B cell (primary cell): Measurements from ENCODE around the gene BCL7B. TPM values are rescaled to one million over a fixed set of nuclear protein-coding genes. Genes with fewer than 3 reads are reported as not detected.

Experiments
- ATAC-seq: fragments of 200-7000 bp; cut with Tn5 transposase; one replicate; pipeline ENCODE4 v1.10.0; 2021; ENCODE audit warnings: low read depth, mild to moderate bottlenecking, moderate number of reproducible peaks, moderate library complexity
- CTCF ChIA-PET: fragments of 350-600 bp; sonication (Branson Sonifier 250); formaldehyde crosslinking; loops from one replicate; lab custom pipeline; 2021; ENCODE audit warnings: antibody characterized with exemption, inconsistent platforms; lab: Charles Lee
- POLR2A ChIA-PET: fragments of 350-600 bp; sonication (Branson Sonifier 250); formaldehyde crosslinking; loops from one replicate; lab custom pipeline; 2021; ENCODE audit warnings: antibody characterized with exemption; lab: Charles Lee
- DNase-seq: peaks from one replicate; pipeline ENCODE4 v3.0.0; 2013
- H2AFZ ChIP-seq: 2 replicates; pipeline ENCODE4 v1.6.1; 2012; ENCODE audit warnings: mild to moderate bottlenecking, low read depth, low read length; ENCODE audit not compliant: insufficient read depth, poor library complexity, severe bottlenecking
- H3K27ac ChIP-seq, 2 donors: 1 replicate in 1 of 2; 2 replicates in 1 of 2; pipeline ENCODE4 v1.5.1; 2012 to 2013; ENCODE audit warnings: low read length in 2 of 2, mild to moderate bottlenecking in 2 of 2, moderate library complexity in 1 of 2
- H3K27me3 ChIP-seq, 4 experiments: fragments of 200-600 bp in 1 of 4; sonication (generic) in 1 of 4; replicated peaks in 1 of 4; 1 replicate in 2 of 4; 2 replicates in 2 of 4; pipeline versions ENCODE4 v1.6.1 to v1.7.0; 2013 to 2016; ENCODE audit warnings: low read length in 3 of 4, mild to moderate bottlenecking in 2 of 4, mixed read lengths in 1 of 4, moderate library complexity in 1 of 4; ENCODE audit not compliant: insufficient read depth in 4 of 4, control insufficient read depth in 3 of 4; ENCODE audit errors: control extremely low read depth in 1 of 4
- H3K36me3 ChIP-seq, 2 experiments: replicated peaks in 1 of 2; 1 replicate in 1 of 2; 2 replicates in 1 of 2; pipeline versions ENCODE4 v1.6.1 to v1.7.1; 2013; ENCODE audit warnings: low read length in 1 of 2; ENCODE audit not compliant: insufficient read depth in 2 of 2, control insufficient read depth in 1 of 2; ENCODE audit errors: control extremely low read depth in 1 of 2, extremely low read depth in 1 of 2
- H3K4me1 ChIP-seq, 2 donors: fragments of 200-600 bp in 1 of 2; sonication (generic) in 1 of 2; 1 replicate in 1 of 2; 2 replicates in 1 of 2; pipeline versions ENCODE4 v1.5.1 to v1.6.1; 2013 to 2017; ENCODE audit warnings: low read length in 2 of 2; ENCODE audit not compliant: control insufficient read depth in 2 of 2, insufficient read depth in 2 of 2
- H3K4me2 ChIP-seq: replicated peaks from 2 replicates; pipeline ENCODE3; 2012; ENCODE audit warnings: mild to moderate bottlenecking, low read depth, low read length; ENCODE audit not compliant: poor library complexity, severe bottlenecking
- H3K4me3 ChIP-seq, 5 experiments: fragments of 200-600 bp in 1 of 5; sonication (generic) in 1 of 5; 1 replicate in 3 of 5; 2 replicates in 2 of 5; pipeline versions ENCODE4 v1.5.1 to v1.7.0; 2011 to 2016; ENCODE audit warnings: low read length in 4 of 5, mild to moderate bottlenecking in 4 of 5, low read depth in 2 of 5, control low read depth in 1 of 5, moderate library complexity in 1 of 5; ENCODE audit not compliant: insufficient read depth in 1 of 5; ENCODE audit errors: control extremely low read depth in 1 of 5, extremely low read depth in 1 of 5
- H3K79me2 ChIP-seq: fragments of 200-600 bp; sonication (generic); one replicate; pipeline ENCODE4 v1.6.0; 2016; ENCODE audit warnings: low read length; ENCODE audit not compliant: control insufficient read depth, insufficient read depth
- H3K9ac ChIP-seq: fragments of 200-600 bp; sonication (generic); 2 replicates; pipeline ENCODE4 v1.6.1; 2017; ENCODE audit warnings: mild to moderate bottlenecking, low read length, moderate library complexity
- H3K9me3 ChIP-seq, 3 donors: one replicate each; pipeline versions ENCODE4 v1.6.1 to v1.7.1; 2013; ENCODE audit warnings: low read length in 2 of 3; ENCODE audit not compliant: control insufficient read depth in 2 of 3, insufficient read depth in 1 of 3; ENCODE audit errors: control extremely low read depth in 1 of 3
- H4K20me1 ChIP-seq: 2 replicates; pipeline ENCODE4 v1.6.0; 2012; ENCODE audit warnings: mild to moderate bottlenecking, low read length; ENCODE audit not compliant: insufficient read depth, control insufficient read depth, poor library complexity, severe bottlenecking
- H3K27ac Mint-ChIP-seq: one replicate; pipeline ENCODE4 v1.8.0; 2021; ENCODE audit warnings: mixed read lengths
- H3K27me3 Mint-ChIP-seq: one replicate; pipeline ENCODE4 v1.8.0; 2021; ENCODE audit warnings: mixed read lengths
- H3K4me1 Mint-ChIP-seq: one replicate; pipeline ENCODE4 v1.8.0; 2021; ENCODE audit warnings: mixed read lengths
- H3K4me3 Mint-ChIP-seq: one replicate; pipeline ENCODE4 v1.8.0; 2021; ENCODE audit warnings: mixed read lengths
- H3K9me3 Mint-ChIP-seq: one replicate; pipeline ENCODE4 v1.8.0; 2022; ENCODE audit warnings: mixed read lengths; ENCODE audit not compliant: insufficient read depth
- EZH2 ChIP-seq: IDR thresholded peaks from 2 replicates; pipeline ENCODE4 v1.6.1; 2012; ENCODE audit warnings: borderline replicate concordance, low read depth, mild to moderate bottlenecking, moderate library complexity, low read length; ENCODE audit not compliant: insufficient read depth, poor library complexity, severe bottlenecking
- WGBS: methylation state at CpG from one replicate; pipeline ENCODE4 v1.1.5; 2013; ENCODE audit warnings: missing lambda C conversion rate; ENCODE audit not compliant: insufficient coverage; 5-methylcytosine and 5-hydroxymethylcytosine counted together
- intact Hi-C: fragments of 100-400 bp; cut with micrococcal nuclease; formaldehyde crosslinking; loops from one replicate; pipeline ENCODE4 v1.10.0; 2022
- polyA plus RNA-seq: library from polyadenylated mRNA; depleted of rRNA; stranded (reverse); fragments of >200 nt; gene quantifications from 2 replicates; pipeline ENCODE4 v1.2.3, GENCODE V29; 2012
- total RNA-seq, 2 donors: library from RNA; stranded (reverse); fragments of 120-200 nt in 1 of 2; gene quantifications; 1 replicate in 1 of 2; 2 replicates in 1 of 2; pipeline versions ENCODE4 v1.2.3 to v1.2.4, GENCODE V29; 2013 to 2022
- TF ChIP-seq, protein P1 (sequence below): fragments of 200-600 bp; IDR thresholded peaks from one replicate; pipeline ENCODE4 v1.8.0; 2022; ENCODE audit warnings: antibody characterized with exemption, mild to moderate bottlenecking

Gene BCL7B
- total and polyA plus RNA-seq, 2 donors (not counting 1 experiment from before 2014, with no cell fraction given) = 61.9 to 69.8 TPM

GRCh38 chr7:73544678-73545077 is 12.8 kb downstream of the BCL7B start:
- Mint-ChIP-seq H3K4me1 (peaks cover 7% of the 10 kb centered on the region), H3K27me3 (no peaks in the 10 kb centered on the region), H3K9me3 (no peaks in the 10 kb centered on the region), H3K27ac (no peak overlapping the region), H3K4me3 (no peak overlapping the region)
- H3K9me3 ChIP-seq = no peaks in the 10 kb centered on the region
- H3K4me2 ChIP-seq = no peak overlapping the region
- no peak for DNase-seq
- ChIA-PET CTCF (no interaction called here), POLR2A (no interaction called here)
- TF ChIP-seq, protein P1, sequence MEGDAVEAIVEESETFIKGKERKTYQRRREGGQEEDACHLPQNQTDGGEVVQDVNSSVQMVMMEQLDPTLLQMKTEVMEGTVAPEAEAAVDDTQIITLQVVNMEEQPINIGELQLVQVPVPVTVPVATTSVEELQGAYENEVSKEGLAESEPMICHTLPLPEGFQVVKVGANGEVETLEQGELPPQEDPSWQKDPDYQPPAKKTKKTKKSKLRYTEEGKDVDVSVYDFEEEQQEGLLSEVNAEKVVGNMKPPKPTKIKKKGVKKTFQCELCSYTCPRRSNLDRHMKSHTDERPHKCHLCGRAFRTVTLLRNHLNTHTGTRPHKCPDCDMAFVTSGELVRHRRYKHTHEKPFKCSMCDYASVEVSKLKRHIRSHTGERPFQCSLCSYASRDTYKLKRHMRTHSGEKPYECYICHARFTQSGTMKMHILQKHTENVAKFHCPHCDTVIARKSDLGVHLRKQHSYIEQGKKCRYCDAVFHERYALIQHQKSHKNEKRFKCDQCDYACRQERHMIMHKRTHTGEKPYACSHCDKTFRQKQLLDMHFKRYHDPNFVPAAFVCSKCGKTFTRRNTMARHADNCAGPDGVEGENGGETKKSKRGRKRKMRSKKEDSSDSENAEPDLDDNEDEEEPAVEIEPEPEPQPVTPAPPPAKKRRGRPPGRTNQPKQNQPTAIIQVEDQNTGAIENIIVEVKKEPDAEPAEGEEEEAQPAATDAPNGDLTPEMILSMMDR = no peak
- TF ChIP-seq EZH2 = no peak
- H3K4me3 ChIP-seq = no peak overlapping the region
- no CpG with 5 or more reads among the region's 2 CpGs for WGBS
- H3K9ac ChIP-seq = no peak overlapping the region
- peaks cover 89% of the 10 kb centered on the region for H3K79me2 ChIP-seq
- intact Hi-C loops = no loop called here
- H3K4me1 ChIP-seq = no peaks in the 10 kb centered on the region
- H3K36me3 ChIP-seq = peaks cover 0 to 49% of the 10 kb centered on the region in 2 experiments
- peaks cover 71% of the 10 kb centered on the region for H4K20me1 ChIP-seq
- no peak overlapping the region for H2AFZ ChIP-seq
- H3K27me3 ChIP-seq = no peaks in the 10 kb centered on the region
- no peak overlapping the region for H3K27ac ChIP-seq
- ATAC-seq = no peak

GRCh38 chr7:73541722-73542121 is 15.8 kb downstream of the BCL7B start:
- no peak for TF ChIP-seq EZH2
- TF ChIP-seq, protein P1 = no peak
- no peak overlapping the region for H3K4me3 ChIP-seq
- no peak overlapping the region for H3K27ac ChIP-seq
- CTCF ChIA-PET = interaction anchor here (0.5 kb wide), 1 partner anchor 209 kb away, joined by 3 read pairs; no protein-coding TSS in a partner anchor
- no peak for DNase-seq
- ATAC-seq = no peak
- H3K36me3 ChIP-seq = peaks cover 0 to 64% of the 10 kb centered on the region in 2 experiments
- no peak overlapping the region for H3K4me2 ChIP-seq
- no peaks in the 10 kb centered on the region for H3K27me3 ChIP-seq
- H4K20me1 ChIP-seq = peaks cover 54% of the 10 kb centered on the region
- Mint-ChIP-seq H3K27ac (no peak overlapping the region), H3K9me3 (no peaks in the 10 kb centered on the region), H3K4me1 (peaks cover 2% of the 10 kb centered on the region), H3K4me3 (no peak overlapping the region), H3K27me3 (no peaks in the 10 kb centered on the region)
- WGBS = 84% methylated on average over 9 of the region's 10 CpGs
- no peaks in the 10 kb centered on the region for H3K9me3 ChIP-seq
- H3K9ac ChIP-seq = no peak overlapping the region
- no peaks in the 10 kb centered on the region for H3K4me1 ChIP-seq
- peaks cover 68% of the 10 kb centered on the region for H3K79me2 ChIP-seq
- intact Hi-C loops = no loop called here
- POLR2A ChIA-PET = no interaction called here
- no peak overlapping the region for H2AFZ ChIP-seq
